HL-60 (cell line): ENCODE measurements around the gene SMAD1.

Source experiments
- CTCF ChIP-seq: IDR thresholded peaks from one replicate; pipeline ENCODE4 v1.5.1; 2011; ENCODE audit warnings: low read length, control low read depth, inconsistent platforms; ENCODE audit not compliant: insufficient read depth
- POLR2AphosphoS5 ChIP-seq: IDR thresholded peaks from 2 replicates; pipeline ENCODE4 v1.6.1; 2012; ENCODE audit warnings: low read depth

DNA sequence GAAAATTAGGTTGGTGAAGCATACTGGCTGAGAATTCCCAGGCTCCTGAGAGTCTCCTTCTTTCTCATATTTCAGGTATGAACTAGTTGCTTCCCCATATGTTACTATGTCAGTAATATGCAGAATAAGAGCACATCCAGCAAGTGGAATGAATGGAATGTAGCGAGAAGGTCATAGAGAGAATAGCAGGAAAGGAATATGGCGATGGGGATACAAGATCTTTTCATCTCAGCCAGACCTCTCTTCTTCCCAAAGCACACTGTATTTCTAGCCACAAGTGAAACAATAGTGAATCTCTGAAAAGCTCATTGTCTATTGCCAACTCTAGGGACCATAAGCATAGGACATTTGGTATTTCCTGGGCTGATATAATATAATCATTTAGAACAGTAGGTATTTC, 82.9 kb downstream of the SMAD1 start:
- no peak for TF ChIP-seq CTCF
- TF ChIP-seq POLR2AphosphoS5 = no peak
